ENCODE measurements around the gene GPR150. TPM values are rescaled to one million over a fixed set of nuclear protein-coding genes. Genes with fewer than 3 reads are reported as not detected.

The GPR150 gene
- polyA plus RNA-seq, 1 donor (not counting 4 experiments of a cell fraction or from before 2014, with no cell fraction given) = 0.07 TPM

- no peak overlapping the region for H3K9ac ChIP-seq (ENCODE audit: control insufficient read depth, extremely low read depth, insufficient read depth, low read length)
- no peaks in the 10 kb centered on the region for H3K9me3 ChIP-seq (ENCODE audit: control insufficient read depth, low read depth, low read length)
- H3K36me3 ChIP-seq (ENCODE audit: control insufficient read depth in 2 of 2, extremely low read depth in 1 of 2, insufficient read depth in 2 of 2, low read length in 2 of 2) = no peaks in the 10 kb centered on the region
- no peaks in the 10 kb centered on the region for H3K79me2 ChIP-seq (ENCODE audit: control insufficient read depth, insufficient read depth, low read length)
- H3K27ac ChIP-seq (ENCODE audit: control insufficient read depth, insufficient read depth, low read length) = no peak overlapping the region
- no peaks in the 10 kb centered on the region for H4K20me1 ChIP-seq (ENCODE audit: control insufficient read depth, extremely low read depth, insufficient read depth, low read length)
- DNase-seq (ENCODE audit: low read depth, low spot score) (no peak), FAIRE-seq (no peak)
- H3K4me2 ChIP-seq (ENCODE audit: control insufficient read depth, extremely low read depth, insufficient read depth, low read depth, low read length) = no peak overlapping the region
- TF ChIP-seq EZH2 (IDR thresholded peaks at IDR 0.05; ENCODE audit: low read length) (no peak), CTCF (optimal IDR thresholded peaks at IDR 0.05 in 1 of 3, IDR thresholded peaks at IDR 0.05 in 1 of 3, conservative IDR thresholded peaks at IDR 0.05 in 1 of 3; ENCODE audit: extremely low read depth in 1 of 3, insufficient read depth in 2 of 3, low read length in 3 of 3) (no peak)
- no peak overlapping the region for H2AFZ ChIP-seq (ENCODE audit: control insufficient read depth, low read length)
- H3K4me3 ChIP-seq (ENCODE audit: control insufficient read depth in 2 of 3, extremely low read depth in 1 of 3, insufficient read depth in 2 of 3, low read depth in 1 of 3, low read length in 3 of 3) = no peak overlapping the region
- dilution Hi-C loops (cut with MboI; ENCODE audit: extremely low pct_ligation_motif_present, low sequenced_read_pairs) = no loop called here
- H3K4me1 ChIP-seq (ENCODE audit: control insufficient read depth, extremely low read depth, insufficient read depth, low read length) = no peaks in the 10 kb centered on the region
- no peaks in the 10 kb centered on the region for H3K9me1 ChIP-seq (ENCODE audit: control insufficient read depth, extremely low read depth, insufficient read depth, low read length)
- H3K27me3 ChIP-seq (ENCODE audit: control insufficient read depth, extremely low read depth, insufficient read depth, low read length) = no peaks in the 10 kb centered on the region
Measured at GRCh38 chr5:95610546-95610945, 9.3 kb upstream of the GPR150 start.

GRCh38 chr5:95611396-95611795 lies 8.5 kb upstream of the GPR150 start:
- no peak overlapping the region for H3K4me3 ChIP-seq (ENCODE audit: control insufficient read depth in 2 of 3, extremely low read depth in 1 of 3, insufficient read depth in 2 of 3, low read depth in 1 of 3, low read length in 3 of 3)
- TF ChIP-seq CTCF (optimal IDR thresholded peaks at IDR 0.05 in 1 of 3, IDR thresholded peaks at IDR 0.05 in 1 of 3, conservative IDR thresholded peaks at IDR 0.05 in 1 of 3; ENCODE audit: extremely low read depth in 1 of 3, insufficient read depth in 2 of 3, low read length in 3 of 3) (no peak), EZH2 (IDR thresholded peaks at IDR 0.05; ENCODE audit: low read length) (no peak)
- no peak overlapping the region for H2AFZ ChIP-seq (ENCODE audit: control insufficient read depth, low read length)
- H3K9me3 ChIP-seq (ENCODE audit: control insufficient read depth, low read depth, low read length) = no peaks in the 10 kb centered on the region
- H3K4me2 ChIP-seq (ENCODE audit: control insufficient read depth, extremely low read depth, insufficient read depth, low read depth, low read length) = no peak overlapping the region
- FAIRE-seq (no peak), DNase-seq (ENCODE audit: low read depth, low spot score) (no peak)
- no peak overlapping the region for H3K9ac ChIP-seq (ENCODE audit: control insufficient read depth, extremely low read depth, insufficient read depth, low read length)
- no peaks in the 10 kb centered on the region for H3K9me1 ChIP-seq (ENCODE audit: control insufficient read depth, extremely low read depth, insufficient read depth, low read length)
- H4K20me1 ChIP-seq (ENCODE audit: control insufficient read depth, extremely low read depth, insufficient read depth, low read length) = no peaks in the 10 kb centered on the region
- H3K36me3 ChIP-seq (ENCODE audit: control insufficient read depth in 2 of 2, extremely low read depth in 1 of 2, insufficient read depth in 2 of 2, low read length in 2 of 2) = no peaks in the 10 kb centered on the region
- no peaks in the 10 kb centered on the region for H3K27me3 ChIP-seq (ENCODE audit: control insufficient read depth, extremely low read depth, insufficient read depth, low read length)
- H3K4me1 ChIP-seq (ENCODE audit: control insufficient read depth, extremely low read depth, insufficient read depth, low read length) = peaks cover 1% of the 10 kb centered on the region
- dilution Hi-C loops (cut with MboI; ENCODE audit: extremely low pct_ligation_motif_present, low sequenced_read_pairs) = no loop called here
- no peak overlapping the region for H3K27ac ChIP-seq (ENCODE audit: control insufficient read depth, insufficient read depth, low read length)
- H3K79me2 ChIP-seq (ENCODE audit: control insufficient read depth, insufficient read depth, low read length) = no peaks in the 10 kb centered on the region

Measured in keratinocyte (primary cell).